Tibial nerve (tissue), 3 donors: ENCODE results near the gene COG5.

Source experiments
- POLR2A ChIP-seq, 2 donors: fragments of 450-650 bp; IDR thresholded peaks; one replicate each; pipeline ENCODE4 v1.6.1; 2017; ENCODE audit warnings: antibody characterized with exemption in 2 of 2, mild to moderate bottlenecking in 2 of 2, moderate library complexity in 2 of 2
- TF ChIP-seq, protein P1 (sequence below), 5 experiments: fragments of 200-600 bp in 3 of 5; fragments of 450-650 bp in 2 of 5; sonication (generic) in 3 of 5; IDR thresholded peaks; one replicate each; pipeline ENCODE4 v1.5.1; 2016 to 2019; ENCODE audit warnings: antibody characterized with exemption in 5 of 5, mild to moderate bottlenecking in 3 of 5, moderate library complexity in 2 of 5

- TF ChIP-seq, protein P1, sequence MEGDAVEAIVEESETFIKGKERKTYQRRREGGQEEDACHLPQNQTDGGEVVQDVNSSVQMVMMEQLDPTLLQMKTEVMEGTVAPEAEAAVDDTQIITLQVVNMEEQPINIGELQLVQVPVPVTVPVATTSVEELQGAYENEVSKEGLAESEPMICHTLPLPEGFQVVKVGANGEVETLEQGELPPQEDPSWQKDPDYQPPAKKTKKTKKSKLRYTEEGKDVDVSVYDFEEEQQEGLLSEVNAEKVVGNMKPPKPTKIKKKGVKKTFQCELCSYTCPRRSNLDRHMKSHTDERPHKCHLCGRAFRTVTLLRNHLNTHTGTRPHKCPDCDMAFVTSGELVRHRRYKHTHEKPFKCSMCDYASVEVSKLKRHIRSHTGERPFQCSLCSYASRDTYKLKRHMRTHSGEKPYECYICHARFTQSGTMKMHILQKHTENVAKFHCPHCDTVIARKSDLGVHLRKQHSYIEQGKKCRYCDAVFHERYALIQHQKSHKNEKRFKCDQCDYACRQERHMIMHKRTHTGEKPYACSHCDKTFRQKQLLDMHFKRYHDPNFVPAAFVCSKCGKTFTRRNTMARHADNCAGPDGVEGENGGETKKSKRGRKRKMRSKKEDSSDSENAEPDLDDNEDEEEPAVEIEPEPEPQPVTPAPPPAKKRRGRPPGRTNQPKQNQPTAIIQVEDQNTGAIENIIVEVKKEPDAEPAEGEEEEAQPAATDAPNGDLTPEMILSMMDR (IDR thresholded peaks at IDR 0.05): no peak
- TF ChIP-seq POLR2A (IDR thresholded peaks at IDR 0.05): no peak
These were observed 133.7 kb downstream of the COG5 start for GRCh38 chr7:107430057-107430456.
